HEK293 (cell line): Measurements from ENCODE around the gene ITFG2.

Experiments used
- ZBTB20 ChIP-seq: fragments of 450-650 bp; formaldehyde crosslinking; IDR thresholded peaks from 2 replicates; pipeline ENCODE4 v1.5.1; 2016; ENCODE audit warnings: missing biosample characterization, missing genetic modification characterization
- ZNF175 ChIP-seq: fragments of 450-650 bp; formaldehyde crosslinking; IDR thresholded peaks from 2 replicates; pipeline ENCODE4 v1.5.1; 2016; ENCODE audit warnings: missing biosample characterization, missing genetic modification characterization
- ZNF629 ChIP-seq: fragments of 450-650 bp; formaldehyde crosslinking; IDR thresholded peaks from 2 replicates; pipeline ENCODE4 v1.5.1; 2017; ENCODE audit warnings: missing biosample characterization, missing genetic modification characterization
- ZNF660 ChIP-seq: fragments of 450-650 bp; IDR thresholded peaks from 2 replicates; pipeline ENCODE4 v1.5.1; 2018; ENCODE audit warnings: missing biosample characterization, mild to moderate bottlenecking, missing genetic modification characterization
- TF ChIP-seq, protein P1 (sequence below): fragments of 450-650 bp; formaldehyde crosslinking; IDR thresholded peaks from 2 replicates; pipeline ENCODE4 v1.5.1; 2016; ENCODE audit warnings: missing biosample characterization, missing genetic modification characterization
- TF ChIP-seq, protein P2 (sequence below): fragments of 450-650 bp; formaldehyde crosslinking; IDR thresholded peaks from 2 replicates; pipeline ENCODE4 v1.5.1; 2016; ENCODE audit warnings: missing biosample characterization, missing genetic modification characterization

DNA sequence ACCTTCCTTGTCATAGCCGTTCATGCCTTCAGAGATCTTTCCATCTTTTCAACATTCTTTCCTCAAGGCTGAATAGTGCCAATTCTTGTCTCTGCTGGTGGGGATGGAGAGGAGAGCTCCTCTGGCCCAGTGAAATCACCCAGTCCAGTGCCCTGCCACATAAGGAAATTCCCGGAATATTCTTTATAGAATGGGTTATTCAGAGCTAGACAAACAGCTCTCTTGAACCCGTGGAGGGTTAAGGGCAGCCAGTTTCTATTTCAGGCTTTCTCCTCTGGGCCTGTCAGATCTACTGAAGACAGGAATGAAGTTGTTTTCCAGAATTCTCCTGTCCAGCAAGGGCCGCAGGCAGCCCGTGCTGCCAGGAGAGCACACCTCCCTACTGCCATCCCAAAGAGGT, 30.5 kb downstream of the ITFG2 start:
- no peak for TF ChIP-seq ZBTB20 (tag by site-specific recombination)
- TF ChIP-seq ZNF660 (tag by site-specific recombination): no peak
- TF ChIP-seq, protein P1, sequence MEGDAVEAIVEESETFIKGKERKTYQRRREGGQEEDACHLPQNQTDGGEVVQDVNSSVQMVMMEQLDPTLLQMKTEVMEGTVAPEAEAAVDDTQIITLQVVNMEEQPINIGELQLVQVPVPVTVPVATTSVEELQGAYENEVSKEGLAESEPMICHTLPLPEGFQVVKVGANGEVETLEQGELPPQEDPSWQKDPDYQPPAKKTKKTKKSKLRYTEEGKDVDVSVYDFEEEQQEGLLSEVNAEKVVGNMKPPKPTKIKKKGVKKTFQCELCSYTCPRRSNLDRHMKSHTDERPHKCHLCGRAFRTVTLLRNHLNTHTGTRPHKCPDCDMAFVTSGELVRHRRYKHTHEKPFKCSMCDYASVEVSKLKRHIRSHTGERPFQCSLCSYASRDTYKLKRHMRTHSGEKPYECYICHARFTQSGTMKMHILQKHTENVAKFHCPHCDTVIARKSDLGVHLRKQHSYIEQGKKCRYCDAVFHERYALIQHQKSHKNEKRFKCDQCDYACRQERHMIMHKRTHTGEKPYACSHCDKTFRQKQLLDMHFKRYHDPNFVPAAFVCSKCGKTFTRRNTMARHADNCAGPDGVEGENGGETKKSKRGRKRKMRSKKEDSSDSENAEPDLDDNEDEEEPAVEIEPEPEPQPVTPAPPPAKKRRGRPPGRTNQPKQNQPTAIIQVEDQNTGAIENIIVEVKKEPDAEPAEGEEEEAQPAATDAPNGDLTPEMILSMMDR (tag by site-specific recombination): no peak
- no peak for TF ChIP-seq ZNF629 (tag by site-specific recombination)
- no peak for TF ChIP-seq ZNF175 (tag by site-specific recombination)
- TF ChIP-seq, protein P2, sequence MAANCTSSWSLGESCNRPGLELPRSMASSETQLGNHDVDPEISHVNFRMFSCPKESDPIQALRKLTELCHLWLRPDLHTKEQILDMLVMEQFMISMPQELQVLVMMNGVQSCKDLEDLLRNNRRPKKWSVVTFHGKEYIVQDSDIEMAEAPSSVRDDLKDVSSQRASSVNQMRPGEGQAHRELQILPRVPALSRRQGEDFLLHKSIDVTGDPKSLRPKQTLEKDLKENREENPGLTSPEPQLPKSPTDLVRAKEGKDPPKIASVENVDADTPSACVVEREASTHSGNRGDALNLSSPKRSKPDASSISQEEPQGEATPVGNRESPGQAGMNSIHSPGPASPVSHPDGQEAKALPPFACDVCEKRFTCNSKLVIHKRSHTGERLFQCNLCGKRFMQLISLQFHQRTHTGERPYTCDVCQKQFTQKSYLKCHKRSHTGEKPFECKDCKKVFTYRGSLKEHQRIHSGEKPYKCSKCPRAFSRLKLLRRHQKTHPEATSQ (tag by site-specific recombination): no peak
